HCT116 (cell line): ENCODE measurements around the gene MT4.

ENCODE experiments used
- REST ChIP-seq: IDR thresholded peaks from 2 replicates; pipeline ENCODE4 v1.6.1; 2012; ENCODE audit warnings: low read depth
- ZBTB33 ChIP-seq: IDR thresholded peaks from 2 replicates; pipeline ENCODE4 v1.6.1; 2011; ENCODE audit warnings: mild to moderate bottlenecking, low read length, moderate library complexity; ENCODE audit not compliant: insufficient replicate concordance; ENCODE audit errors: extremely low read depth
- TF ChIP-seq, protein P1 (sequence below), 3 experiments: fragments of 200-600 bp in 1 of 3; sonication (generic) in 1 of 3; IDR thresholded peaks in 2 of 3; conservative IDR thresholded peaks in 1 of 3; 2 replicates each; pipeline ENCODE4 v1.5.1; 2012 to 2017; ENCODE audit warnings: low read depth in 2 of 3, low read length in 2 of 3, antibody characterized with exemption in 1 of 3, borderline replicate concordance in 1 of 3, control low read depth in 1 of 3, mild to moderate bottlenecking in 1 of 3, mixed read lengths in 1 of 3, mixed run types in 1 of 3, moderate library complexity in 1 of 3; ENCODE audit not compliant: insufficient read depth in 1 of 3

DNA sequence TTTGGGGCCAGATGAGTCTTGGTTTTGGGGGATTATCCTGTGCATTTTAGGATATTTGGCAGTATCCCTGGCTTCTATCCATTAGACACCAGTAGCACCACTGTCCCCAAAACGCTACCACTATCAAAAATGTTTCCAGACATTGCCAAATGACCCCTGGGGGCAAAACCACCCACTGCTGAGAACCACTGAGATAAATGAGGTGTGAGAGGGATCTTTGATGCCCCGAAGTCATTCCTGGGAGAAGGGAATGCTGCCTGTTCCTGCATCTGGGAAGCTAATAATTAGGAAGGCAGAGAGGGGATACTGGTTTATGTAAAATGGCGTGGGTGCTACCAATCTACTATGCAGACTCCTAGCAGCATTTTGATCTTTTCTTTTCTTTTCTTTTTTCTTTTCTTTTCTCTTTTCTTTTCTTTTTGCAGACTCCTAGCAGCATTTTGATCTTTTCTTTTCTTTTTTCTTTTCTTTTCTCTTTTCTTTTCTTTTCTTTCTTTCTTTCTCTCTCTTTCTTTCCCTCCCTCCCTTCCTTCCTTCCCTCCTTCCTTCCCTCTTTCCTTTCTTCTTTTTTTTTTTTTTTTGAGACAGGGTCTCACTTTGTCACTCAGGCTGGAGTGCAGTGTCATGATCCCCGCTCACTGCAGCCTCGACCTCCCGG is 15.6 kb downstream of the MT4 start:
- TF ChIP-seq REST, result no peak
- TF ChIP-seq, protein P1, sequence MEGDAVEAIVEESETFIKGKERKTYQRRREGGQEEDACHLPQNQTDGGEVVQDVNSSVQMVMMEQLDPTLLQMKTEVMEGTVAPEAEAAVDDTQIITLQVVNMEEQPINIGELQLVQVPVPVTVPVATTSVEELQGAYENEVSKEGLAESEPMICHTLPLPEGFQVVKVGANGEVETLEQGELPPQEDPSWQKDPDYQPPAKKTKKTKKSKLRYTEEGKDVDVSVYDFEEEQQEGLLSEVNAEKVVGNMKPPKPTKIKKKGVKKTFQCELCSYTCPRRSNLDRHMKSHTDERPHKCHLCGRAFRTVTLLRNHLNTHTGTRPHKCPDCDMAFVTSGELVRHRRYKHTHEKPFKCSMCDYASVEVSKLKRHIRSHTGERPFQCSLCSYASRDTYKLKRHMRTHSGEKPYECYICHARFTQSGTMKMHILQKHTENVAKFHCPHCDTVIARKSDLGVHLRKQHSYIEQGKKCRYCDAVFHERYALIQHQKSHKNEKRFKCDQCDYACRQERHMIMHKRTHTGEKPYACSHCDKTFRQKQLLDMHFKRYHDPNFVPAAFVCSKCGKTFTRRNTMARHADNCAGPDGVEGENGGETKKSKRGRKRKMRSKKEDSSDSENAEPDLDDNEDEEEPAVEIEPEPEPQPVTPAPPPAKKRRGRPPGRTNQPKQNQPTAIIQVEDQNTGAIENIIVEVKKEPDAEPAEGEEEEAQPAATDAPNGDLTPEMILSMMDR (IDR thresholded peaks at IDR 0.05 in 2 of 3, conservative IDR thresholded peaks at IDR 0.05 in 1 of 3; ENCODE audit: borderline replicate concordance in 1 of 3, insufficient read depth in 1 of 3, low read depth in 2 of 3, low read length in 2 of 3), result no peak
- TF ChIP-seq ZBTB33, result no peak
